H1 (cell line): ENCODE results near the gene GLCE. TPM values are rescaled to one million over a fixed set of nuclear protein-coding genes. Genes with fewer than 3 reads are reported as not detected.

Experiments used
- CTCF ChIA-PET: fragments of 300-600 bp; sonication (Branson Sonifier 250); formaldehyde crosslinking; loops from one replicate; lab custom pipeline; 2021; ENCODE audit not compliant: partially characterized antibody; lab: Charles Lee
- POLR2A ChIA-PET: fragments of 300-600 bp; sonication (Branson Sonifier 250); formaldehyde crosslinking; loops from one replicate; lab custom pipeline; 2021; ENCODE audit warnings: inconsistent platforms; ENCODE audit not compliant: partially characterized antibody; lab: Charles Lee
- DNase-seq, 2 experiments: peaks; one replicate each; pipeline versions ENCODE4 v3.0.0 to v3.0.0-alpha.2; 2010 to 2022; ENCODE audit warnings: low spot score in 2 of 2, low read depth in 1 of 2, mixed read lengths in 1 of 2
- FAIRE-seq: peaks from 2 replicates; lab custom pipeline; 2011; peaks lifted over from hg19 to GRCh38; lab: Jason Lieb, UNC
- H2AFZ ChIP-seq: 2 replicates; pipeline ENCODE4 v1.8.1; 2012; ENCODE audit warnings: low read length, inconsistent platforms
- H2AK5ac ChIP-seq: 2 replicates; pipeline ENCODE4 v1.6.1; 2013; ENCODE audit warnings: low read depth, low read length
- H2BK120ac ChIP-seq: replicated peaks from 2 replicates; pipeline ENCODE3; 2013; ENCODE audit warnings: low read depth, low read length, inconsistent platforms
- H2BK12ac ChIP-seq: 2 replicates; pipeline ENCODE4 v1.6.1; 2013; ENCODE audit warnings: low read depth, low read length
- H2BK15ac ChIP-seq: 2 replicates; pipeline ENCODE4 v1.6.1; 2013; ENCODE audit warnings: low read length
- H2BK20ac ChIP-seq: 2 replicates; pipeline ENCODE4 v1.6.1; 2013; ENCODE audit warnings: low read length
- H2BK5ac ChIP-seq: 2 replicates; pipeline ENCODE4 v1.6.1; 2013; ENCODE audit warnings: low read depth, low read length
- H3K14ac ChIP-seq: 2 replicates; pipeline ENCODE4 v1.6.1; 2013; ENCODE audit warnings: inconsistent platforms; ENCODE audit not compliant: insufficient read length
- H3K18ac ChIP-seq: 2 replicates; pipeline ENCODE4 v1.6.1; 2013; ENCODE audit warnings: low read length; ENCODE audit errors: extremely low read depth
- H3K23ac ChIP-seq: 2 replicates; pipeline ENCODE4 v1.6.1; 2013; ENCODE audit warnings: inconsistent platforms; ENCODE audit not compliant: insufficient read length
- H3K23me2 ChIP-seq: 2 replicates; pipeline ENCODE4 v1.6.1; 2013; ENCODE audit warnings: low read depth, low read length
- H3K27ac ChIP-seq: 2 replicates; pipeline ENCODE4 v1.6.1; 2011; ENCODE audit warnings: low read depth, low read length, inconsistent platforms
- H3K27me3 ChIP-seq, 4 experiments: replicated peaks in 1 of 4; 1 replicate in 1 of 4; 2 replicates in 3 of 4; pipeline versions ENCODE4 v1.6.1 to v1.8.1; 2011 to 2013; ENCODE audit warnings: low read length in 3 of 4, mild to moderate bottlenecking in 3 of 4, inconsistent platforms in 2 of 4, mixed read lengths in 2 of 4, moderate library complexity in 1 of 4; ENCODE audit not compliant: control insufficient read depth in 3 of 4, insufficient read depth in 3 of 4; ENCODE audit errors: extremely low read depth in 1 of 4
- H3K36me3 ChIP-seq, 4 experiments: 2 replicates each; pipeline versions ENCODE4 v1.6.1 to v1.8.1; 2011 to 2013; ENCODE audit warnings: mild to moderate bottlenecking in 4 of 4, low read length in 3 of 4, moderate library complexity in 2 of 4, control low read depth in 1 of 4, inconsistent platforms in 1 of 4; ENCODE audit not compliant: insufficient read depth in 4 of 4, control insufficient read depth in 2 of 4
- H3K4ac ChIP-seq: replicated peaks from 2 replicates; pipeline ENCODE3; 2013; ENCODE audit warnings: low read length, low read depth, mixed read lengths, inconsistent platforms; ENCODE audit not compliant: insufficient read length
- H3K4me1 ChIP-seq, 4 experiments: replicated peaks in 1 of 4; 1 replicate in 1 of 4; 2 replicates in 3 of 4; pipeline versions ENCODE4 v1.6.1 to v1.8.1; 2011 to 2013; ENCODE audit warnings: low read length in 3 of 4, inconsistent platforms in 2 of 4, mixed read lengths in 1 of 4; ENCODE audit not compliant: insufficient read depth in 4 of 4, control insufficient read depth in 3 of 4
- H3K4me2 ChIP-seq, 2 experiments: 2 replicates each; pipeline versions ENCODE4 v1.6.1 to v1.8.1; 2011 to 2013; ENCODE audit warnings: low read depth in 2 of 2, low read length in 2 of 2, control low read depth in 1 of 2, inconsistent platforms in 1 of 2, mild to moderate bottlenecking in 1 of 2; ENCODE audit not compliant: insufficient read depth in 1 of 2
- H3K4me3 ChIP-seq, 4 experiments: fragments of 200-600, 300-600 bp in 1 of 4; sonication (generic), shearing (Covaris generic), sonication (Bioruptor Twin) in 1 of 4; 2 replicates each; pipeline versions ENCODE4 v1.5.1 to v1.8.1; 2011 to 2016; ENCODE audit warnings: low read length in 4 of 4, low read depth in 3 of 4, control low read depth in 2 of 4, inconsistent platforms in 2 of 4, mild to moderate bottlenecking in 2 of 4, mixed read lengths in 1 of 4, moderate library complexity in 1 of 4; ENCODE audit not compliant: insufficient read depth in 2 of 4; ENCODE audit errors: extremely low read depth in 1 of 4
- H3K56ac ChIP-seq: replicated peaks from 2 replicates; pipeline ENCODE3; 2013; ENCODE audit warnings: low read depth, mild to moderate bottlenecking, mixed read lengths, low read length, inconsistent platforms; ENCODE audit not compliant: insufficient read length
- H3K79me1 ChIP-seq: 2 replicates; pipeline ENCODE4 v1.6.1; 2013; ENCODE audit warnings: low read depth, low read length, control low read depth
- H3K79me2 ChIP-seq, 2 experiments: 2 replicates each; pipeline versions ENCODE4 v1.6.1 to v1.8.1; 2012 to 2013; ENCODE audit warnings: low read length in 2 of 2, mild to moderate bottlenecking in 2 of 2, inconsistent platforms in 1 of 2; ENCODE audit not compliant: insufficient read depth in 2 of 2, control insufficient read depth in 1 of 2
- H3K9ac ChIP-seq, 4 experiments: replicated peaks in 1 of 4; 1 replicate in 1 of 4; 2 replicates in 3 of 4; pipeline versions ENCODE4 v1.6.1 to v1.8.1; 2011 to 2013; ENCODE audit warnings: low read depth in 3 of 4, low read length in 3 of 4, control low read depth in 2 of 4, mild to moderate bottlenecking in 2 of 4, moderate library complexity in 2 of 4, inconsistent platforms in 1 of 4; ENCODE audit errors: extremely low read depth in 1 of 4
- H3K9me3 ChIP-seq, 2 experiments: 2 replicates each; pipeline versions ENCODE4 v1.6.1 to v1.8.1; 2012 to 2013; ENCODE audit warnings: mild to moderate bottlenecking in 2 of 2, moderate library complexity in 2 of 2, control low read depth in 1 of 2, inconsistent platforms in 1 of 2, low read depth in 1 of 2, low read length in 1 of 2, mixed read lengths in 1 of 2; ENCODE audit not compliant: insufficient read depth in 2 of 2
- H4K20me1 ChIP-seq, 2 experiments: replicated peaks in 1 of 2; 2 replicates each; pipeline versions ENCODE3 to v1.8.1; 2011 to 2013; ENCODE audit warnings: inconsistent platforms in 2 of 2, low read length in 2 of 2, mild to moderate bottlenecking in 1 of 2; ENCODE audit not compliant: insufficient read depth in 2 of 2, control insufficient read depth in 1 of 2
- H4K5ac ChIP-seq: 2 replicates; pipeline ENCODE4 v1.6.1; 2013; ENCODE audit warnings: low read length, low read depth, mixed read lengths, inconsistent platforms; ENCODE audit not compliant: insufficient read length
- H4K8ac ChIP-seq: 2 replicates; pipeline ENCODE4 v1.8.0; 2013; ENCODE audit warnings: mild to moderate bottlenecking, moderate library complexity, low read length, inconsistent platforms; ENCODE audit not compliant: insufficient read depth; ENCODE audit errors: extremely low read depth
- H4K91ac ChIP-seq: replicated peaks from 2 replicates; pipeline ENCODE3; 2013; ENCODE audit warnings: low read length, mixed read lengths, inconsistent platforms; ENCODE audit not compliant: insufficient read length
- BACH1 ChIP-seq: IDR thresholded peaks from 2 replicates; pipeline ENCODE4 v1.6.1; 2012; ENCODE audit warnings: low read length, improper control_type of control experiment
- CEBPB ChIP-seq: IDR thresholded peaks from 2 replicates; pipeline ENCODE4 v1.6.1; 2012; ENCODE audit warnings: low read depth, low read length
- CTBP2 ChIP-seq: IDR thresholded peaks from 2 replicates; pipeline ENCODE4 v1.7.0; 2011; ENCODE audit warnings: borderline replicate concordance, mild to moderate bottlenecking, moderate library complexity, mixed read lengths, low read length; ENCODE audit not compliant: insufficient read depth, insufficient read length
- EGR1 ChIP-seq: IDR thresholded peaks from 2 replicates; pipeline ENCODE4 v1.6.1; 2011; ENCODE audit warnings: low read depth, low read length, borderline replicate concordance
- HDAC2 ChIP-seq, 2 experiments: fragments of 300-600 bp in 1 of 2; sonication (generic) in 1 of 2; IDR thresholded peaks; 2 replicates each; pipeline ENCODE4 v1.6.1; 2011 to 2012; ENCODE audit warnings: low read depth in 2 of 2, low read length in 2 of 2, mild to moderate bottlenecking in 2 of 2, moderate library complexity in 2 of 2, borderline replicate concordance in 1 of 2, inconsistent platforms in 1 of 2
- MAFK ChIP-seq: IDR thresholded peaks from 2 replicates; pipeline ENCODE4 v1.6.1; 2012; ENCODE audit warnings: low read depth, mild to moderate bottlenecking, improper control_type of control experiment, low read length
- RAD21 ChIP-seq, 2 experiments: IDR thresholded peaks in 1 of 2; conservative IDR thresholded peaks in 1 of 2; 2 replicates each; pipeline ENCODE4 v1.6.1; 2011; ENCODE audit warnings: low read depth in 2 of 2, low read length in 2 of 2, improper control_type of control experiment in 1 of 2, inconsistent platforms in 1 of 2, mild to moderate bottlenecking in 1 of 2, moderate library complexity in 1 of 2
- RNF2 ChIP-seq: fragments of 200-900, 300-1000 bp; sonication (generic); IDR thresholded peaks from 2 replicates; pipeline ENCODE4 v1.7.1; 2016; ENCODE audit warnings: borderline replicate concordance, low read depth, mild to moderate bottlenecking, antibody characterized with exemption, low read length; ENCODE audit not compliant: poor library complexity, severe bottlenecking; ENCODE audit errors: missing control alignments
- SIRT6 ChIP-seq: IDR thresholded peaks from one replicate; pipeline ENCODE4 v1.7.1; 2012; ENCODE audit warnings: low read length, inconsistent platforms
- SP1 ChIP-seq: IDR thresholded peaks from 2 replicates; pipeline ENCODE4 v1.6.1; 2011; ENCODE audit warnings: low read depth, low read length
- WGBS, 2 experiments: shearing (Covaris generic) in 1 of 2; methylation state at CpG; one replicate each; pipeline versions ENCODE4 v1.1.6 to v1.1.7; 2013 to 2015; ENCODE audit warnings: low lambda C conversion rate in 2 of 2, mixed read lengths in 2 of 2, inconsistent platforms in 1 of 2, low coverage in 1 of 2, missing lambda C conversion rate in 1 of 2; ENCODE audit not compliant: insufficient replicate concordance in 2 of 2, insufficient coverage in 1 of 2, insufficient read length in 1 of 2; ENCODE audit errors: extremely low coverage in 1 of 2, missing lambda C conversion rate in 1 of 2; 5-methylcytosine and 5-hydroxymethylcytosine counted together
- polyA plus RNA-seq, 7 experiments: library from polyadenylated mRNA; depleted of rRNA in 3 of 7; stranded (reverse) in 5 of 7; unstranded in 2 of 7; fragments of >200 nt in 5 of 7; fragments of 200-250 nt in 2 of 7; gene quantifications; 1 replicate in 5 of 7; 2 replicates in 1 of 7; 4 replicates in 1 of 7; pipeline versions ENCODE4 v1.2.1 to v1.2.3, GENCODE V29; 2011 to 2013; ENCODE audit warnings: missing spikeins in 2 of 7, mixed read lengths in 2 of 7
- total RNA-seq: library from RNA; stranded (reverse); fragmentation: NEBNext Ultra II Directional; extraction: Animal tissue kit (Norgen Biotek cat#: 25700); gene quantifications from 2 replicates; pipeline ENCODE4 v1.2.1, GENCODE V29; 2021

The GLCE gene
- total and polyA plus RNA-seq, 2 of the 8 experiments (the other 6 are each of a cell fraction or from before 2014, with no cell fraction given): 17.1 to 22.7 TPM

GRCh38 chr15:69316291-69316690 lies 155.9 kb downstream of the GLCE start:
- H3K14ac ChIP-seq: no peak overlapping the region

More at GRCh38 chr15:69316291-69316690, 155.9 kb downstream of the GLCE start:
- Histone ChIP-seq H3K18ac (no peak overlapping the region), H3K36me3 (no peaks in the 10 kb centered on the region), H3K27ac (no peak overlapping the region), H3K27me3 (no peaks in the 10 kb centered on the region), H2BK20ac (no peak overlapping the region), H3K4ac (no peak overlapping the region), H3K23me2 (no peaks in the 10 kb centered on the region), H4K5ac (no peak overlapping the region), H3K79me1 (no peaks in the 10 kb centered on the region; the same call in none of the 2 replicates), H3K56ac (no peak overlapping the region), H2AK5ac (no peak overlapping the region), H2BK120ac (no peak overlapping the region), H3K4me1 (peaks cover 0 to 6% (median 3%) of the 10 kb centered on the region in 4 experiments; a peak in 4 of 7 replicates), H2BK12ac (no peak overlapping the region), H2BK15ac (no peak overlapping the region), H3K9me3 (no peaks in the 10 kb centered on the region), H2BK5ac (no peak overlapping the region), H3K23ac (no peak overlapping the region), H3K9ac (no peak overlapping the region), H2AFZ (no peak overlapping the region), H3K4me3 (no peak overlapping the region), H3K4me2 (no peak overlapping the region), H4K91ac (no peak overlapping the region), H4K20me1 (peaks cover 0 to 1% of the 10 kb centered on the region in 2 experiments), H4K8ac (no peak overlapping the region), H3K79me2 (no peaks in the 10 kb centered on the region)
- 95% methylated on average over 8 of the region's 8 CpGs; no CpG with 5 or more reads in 1 of the 2 experiments for WGBS, 2 experiments
- POLR2A ChIA-PET: no interaction called here
- FAIRE-seq (no peak), DNase-seq (no peak)
- CTCF ChIA-PET: interaction anchor here (0.7 to 4.7 kb wide), 4 partner anchors 12 to 523 kb away, joined by 3 to 24 read pairs (median 4); no protein-coding TSS in a partner anchor
- TF ChIP-seq BACH1 (no peak), CEBPB (no peak), HDAC2 (IDR thresholded peaks at IDR 0.05; ENCODE audit: borderline replicate concordance in 1 of 2, low read depth in 2 of 2, low read length in 2 of 2) (no peak), EGR1 (no peak), RNF2 (no peak), SP1 (no peak), SIRT6 (no peak), RAD21 (IDR thresholded peaks at IDR 0.05 in 1 of 2, conservative IDR thresholded peaks at IDR 0.05 in 1 of 2; ENCODE audit: low read depth in 2 of 2, low read length in 2 of 2) (no peak), CTBP2 (no peak), MAFK (no peak)
